A549 (cell line): ENCODE data around the gene GRK3.

Source experiments
- CEBPB ChIP-seq, 2 experiments: fragments of >200 bp in 1 of 2; sonication (Bioruptor Twin) in 1 of 2; formaldehyde crosslinking in 1 of 2; IDR thresholded peaks; 2 replicates each; pipeline ENCODE4 v1.6.1; 2012 to 2016
- CTCF ChIP-seq: fragments of >200 bp; sonication (Bioruptor Twin); formaldehyde crosslinking; IDR thresholded peaks from 3 replicates; pipeline ENCODE4 v1.5.1; 2016
- ESRRA ChIP-seq: fragments of 150-350 bp; IDR thresholded peaks from 2 replicates; pipeline ENCODE4 v1.6.1; 2014; ENCODE audit warnings: mild to moderate bottlenecking, low read length, borderline replicate concordance
- FOSL2 ChIP-seq, 2 experiments: fragments of 450-650 bp in 1 of 2; fragments of >200 bp in 1 of 2; sonication (Bioruptor Twin) in 1 of 2; formaldehyde crosslinking; IDR thresholded peaks; 2 replicates each; pipeline versions ENCODE4 v1.5.0 to v1.6.1; 2016 to 2020; ENCODE audit warnings: mild to moderate bottlenecking in 1 of 2, moderate library complexity in 1 of 2
- GATA3 ChIP-seq: IDR thresholded peaks from 2 replicates; pipeline ENCODE4 v1.6.1; 2012; ENCODE audit warnings: borderline replicate concordance
- HOXA7 ChIP-seq: fragments of 250-450 bp; sonication (Bioruptor Pico); IDR thresholded peaks from 2 replicates; pipeline ENCODE4 v1.5.0; 2020; ENCODE audit warnings: mild to moderate bottlenecking, moderate library complexity
- KDM1A ChIP-seq: fragments of 200-600 bp; sonication (generic); IDR thresholded peaks from 2 replicates; pipeline ENCODE4 v1.6.1; 2016; ENCODE audit warnings: low read depth, mild to moderate bottlenecking
- MAX ChIP-seq: IDR thresholded peaks from 2 replicates; pipeline ENCODE4 v1.6.1; 2012
- MAZ ChIP-seq: fragments of 150-350 bp; IDR thresholded peaks from 2 replicates; pipeline ENCODE4 v1.6.1; 2014; ENCODE audit warnings: antibody characterized with exemption, low read depth, low read length, borderline replicate concordance
- MYC ChIP-seq: IDR thresholded peaks from 2 replicates; pipeline ENCODE4 v1.6.1; 2012; ENCODE audit warnings: mild to moderate bottlenecking, inconsistent platforms, low read length, improper control_type of control experiment, borderline replicate concordance
- POLR2A ChIP-seq: IDR thresholded peaks from 2 replicates; pipeline ENCODE4 v1.6.1; 2012; ENCODE audit warnings: mild to moderate bottlenecking, low read length
- REST ChIP-seq: fragments of 200-600 bp; sonication (generic); IDR thresholded peaks from 2 replicates; pipeline ENCODE4 v1.6.1; 2016; ENCODE audit warnings: antibody characterized with exemption, mild to moderate bottlenecking, moderate library complexity
- SREBF2 ChIP-seq: fragments of 450-650 bp; IDR thresholded peaks from 2 replicates; pipeline ENCODE4 v1.6.1; 2014; ENCODE audit warnings: mild to moderate bottlenecking, moderate library complexity
- TF ChIP-seq, protein P1 (sequence below): IDR thresholded peaks from 2 replicates; pipeline ENCODE4 v1.6.1; 2012; ENCODE audit warnings: low read depth, borderline replicate concordance

DNA sequence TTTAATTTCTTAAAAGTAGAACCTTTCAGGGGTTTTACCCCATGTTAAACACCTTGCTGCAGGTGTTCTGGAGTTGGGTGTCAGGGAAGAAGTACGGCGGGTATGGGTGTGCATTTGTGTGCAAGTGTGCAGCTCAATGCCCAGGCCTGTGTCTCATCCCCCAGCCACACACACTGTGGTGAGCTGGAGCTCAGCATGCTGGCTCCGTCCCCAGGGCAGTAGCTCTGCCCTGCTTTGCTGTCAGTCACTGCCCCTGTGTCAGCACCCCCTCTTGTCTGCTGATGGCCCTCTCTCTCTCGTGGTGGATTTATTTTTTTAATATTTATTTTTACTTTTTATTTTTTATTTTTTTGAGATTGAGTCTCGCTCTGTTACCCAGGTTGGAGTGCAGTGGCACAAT is 141.7 kb downstream of the GRK3 start:
- no peak for TF ChIP-seq CTCF
- TF ChIP-seq MAZ: no peak
- TF ChIP-seq MAX: no peak
- TF ChIP-seq ESRRA: no peak
- TF ChIP-seq, protein P1, sequence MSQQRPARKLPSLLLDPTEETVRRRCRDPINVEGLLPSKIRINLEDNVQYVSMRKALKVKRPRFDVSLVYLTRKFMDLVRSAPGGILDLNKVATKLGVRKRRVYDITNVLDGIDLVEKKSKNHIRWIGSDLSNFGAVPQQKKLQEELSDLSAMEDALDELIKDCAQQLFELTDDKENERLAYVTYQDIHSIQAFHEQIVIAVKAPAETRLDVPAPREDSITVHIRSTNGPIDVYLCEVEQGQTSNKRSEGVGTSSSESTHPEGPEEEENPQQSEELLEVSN: no peak
- TF ChIP-seq MYC: no peak
- TF ChIP-seq KDM1A: no peak
- TF ChIP-seq CEBPB (IDR thresholded peaks at IDR 0.05): no peak
- no peak for TF ChIP-seq POLR2A
- no peak for TF ChIP-seq REST
- no peak for TF ChIP-seq GATA3
- no peak for TF ChIP-seq SREBF2
- TF ChIP-seq HOXA7 (CRISPR knock-in tag): no peak
- no peak for TF ChIP-seq FOSL2 (IDR thresholded peaks at IDR 0.05)
- no peak for TF ChIP-seq FOSL2 (CRISPR knock-in tag; IDR thresholded peaks at IDR 0.05)
